GM12878 (cell line): Measurements from ENCODE around the gene GTSF1L. TPM values are rescaled to one million over a fixed set of nuclear protein-coding genes. Genes with fewer than 3 reads are reported as not detected.
A peak's percentile ranks its signal among the peaks of the same experiment; 100 is the strongest.

Experiments used
- ASH2L ChIP-seq: fragments of 300-600, 200-600 bp; sonication (generic); IDR thresholded peaks from 2 replicates; pipeline ENCODE4 v1.6.1; 2017; ENCODE audit warnings: low read depth, mild to moderate bottlenecking, borderline replicate concordance
- FOS ChIP-seq: IDR thresholded peaks from 3 replicates; pipeline ENCODE4 v1.6.1; 2011; ENCODE audit warnings: borderline replicate concordance; ENCODE audit not compliant: insufficient read length; ENCODE audit errors: extremely low read depth
- JUND ChIP-seq: IDR thresholded peaks from 2 replicates; pipeline ENCODE4 v1.6.1; 2012; ENCODE audit warnings: low read depth, mild to moderate bottlenecking, low read length, improper control_type of control experiment, moderate library complexity
- MEF2B ChIP-seq: fragments of 450-650 bp; IDR thresholded peaks from 2 replicates; pipeline ENCODE4 v1.6.1; 2018; ENCODE audit warnings: mild to moderate bottlenecking, moderate library complexity; ENCODE audit not compliant: partially characterized antibody, poor library complexity, severe bottlenecking
- MTA2 ChIP-seq: fragments of 450-650 bp; IDR thresholded peaks from 2 replicates; pipeline ENCODE4 v1.6.1; 2016; ENCODE audit warnings: low read depth, mild to moderate bottlenecking, moderate library complexity
- PKNOX1 ChIP-seq: fragments of 450-650 bp; IDR thresholded peaks from 2 replicates; pipeline ENCODE4 v1.6.1; 2016; ENCODE audit warnings: mild to moderate bottlenecking
- POLR2AphosphoS5 ChIP-seq: IDR thresholded peaks from 2 replicates; pipeline ENCODE4 v1.6.1; 2011; ENCODE audit warnings: mild to moderate bottlenecking, low read length, inconsistent platforms
- RAD21 ChIP-seq: IDR thresholded peaks from 2 replicates; pipeline ENCODE4 v1.6.1; 2011; ENCODE audit warnings: mild to moderate bottlenecking, low read depth, low read length, moderate library complexity; ENCODE audit not compliant: insufficient read depth
- RFX5 ChIP-seq: IDR thresholded peaks from 2 replicates; pipeline ENCODE4 v1.6.1; 2011; ENCODE audit warnings: low read depth, low read length, improper control_type of control experiment
- SIX5 ChIP-seq: IDR thresholded peaks from 2 replicates; pipeline ENCODE4 v1.6.1; 2011; ENCODE audit warnings: mild to moderate bottlenecking, low read depth, low read length, moderate library complexity; ENCODE audit not compliant: severe bottlenecking
- SP1 ChIP-seq: IDR thresholded peaks from one replicate; pipeline ENCODE4 v1.6.1; 2011; ENCODE audit warnings: low read depth, low read length
- SREBF2 ChIP-seq: IDR thresholded peaks from 2 replicates; pipeline ENCODE4 v1.6.1; 2012; ENCODE audit warnings: mild to moderate bottlenecking, low read length
- TCF7 ChIP-seq: IDR thresholded peaks from 2 replicates; pipeline ENCODE4 v1.6.1; 2014; ENCODE audit warnings: antibody characterized with exemption, borderline replicate concordance
- ZBTB40 ChIP-seq: fragments of 450-650 bp; IDR thresholded peaks from 2 replicates; pipeline ENCODE4 v1.6.1; 2016; ENCODE audit warnings: mild to moderate bottlenecking, moderate library complexity, borderline replicate concordance
- ZNF274 ChIP-seq: IDR thresholded peaks from one replicate; pipeline ENCODE4 v1.8.0; 2011; ENCODE audit not compliant: insufficient read length, insufficient read depth
- ZNF384 ChIP-seq: IDR thresholded peaks from 2 replicates; pipeline ENCODE4 v1.6.1; 2012; ENCODE audit warnings: low read depth, mild to moderate bottlenecking, low read length, improper control_type of control experiment, borderline replicate concordance
- polyA plus RNA-seq, 11 experiments: library from polyadenylated mRNA; depleted of rRNA in 4 of 11; unstranded in 6 of 11; stranded (reverse) in 5 of 11; fragments of >200 nt; fragmentation: Nextera tagmentation in 4 of 11; fragmentation: Illumina TruSeq in 1 of 11; extraction: Ambion mirVana in 4 of 11; extraction: Trizol in 1 of 11; gene quantifications; 1 replicate in 1 of 11; 2 replicates in 10 of 11; pipeline versions ENCODE4 v1.2.1 to v1.2.3, GENCODE V29; 2011 to 2016; ENCODE audit warnings: inconsistent platforms in 2 of 11, missing spikeins in 2 of 11, low read depth in 1 of 11
- total RNA-seq, 4 experiments: library from RNA; depleted of rRNA in 3 of 4; stranded (reverse); fragments of >200 nt in 3 of 4; fragmentation: Illumina TruSeq in 1 of 4; extraction: Trizol in 1 of 4; gene quantifications; 2 replicates each; pipeline versions ENCODE4 v1.2.1 to v1.2.3, GENCODE V29; 2013 to 2021
- TF ChIP-seq, protein P1 (sequence below): IDR thresholded peaks from 2 replicates; pipeline ENCODE4 v1.6.1; 2011; ENCODE audit warnings: low read depth, low read length, improper control_type of control experiment, borderline replicate concordance
- TF ChIP-seq, protein P2 (sequence below): fragments of 450-650 bp; IDR thresholded peaks from 2 replicates; pipeline ENCODE4 v1.6.1; 2017; ENCODE audit warnings: mild to moderate bottlenecking, low read depth, inconsistent platforms; ENCODE audit not compliant: poor library complexity, severe bottlenecking

Gene GTSF1L
- total and polyA plus RNA-seq, 10 of the 15 experiments (the other 5 are each of a cell fraction or from before 2014, with no cell fraction given) = 0.56 to 2.4 (median 1.3) TPM

GRCh38 chr20:43751167-43752050, 24.6 kb upstream of the GTSF1L start (continued):
- TF ChIP-seq, protein P1, sequence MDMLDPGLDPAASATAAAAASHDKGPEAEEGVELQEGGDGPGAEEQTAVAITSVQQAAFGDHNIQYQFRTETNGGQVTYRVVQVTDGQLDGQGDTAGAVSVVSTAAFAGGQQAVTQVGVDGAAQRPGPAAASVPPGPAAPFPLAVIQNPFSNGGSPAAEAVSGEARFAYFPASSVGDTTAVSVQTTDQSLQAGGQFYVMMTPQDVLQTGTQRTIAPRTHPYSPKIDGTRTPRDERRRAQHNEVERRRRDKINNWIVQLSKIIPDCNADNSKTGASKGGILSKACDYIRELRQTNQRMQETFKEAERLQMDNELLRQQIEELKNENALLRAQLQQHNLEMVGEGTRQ = no peak
- TF ChIP-seq TCF7 (no peak), RAD21 (0 out of 2 replicates have a peak, but pooled peaks have one; percentile 35), FOS (no peak), MTA2 (peak; percentile 98), ASH2L (peak; percentile 88; the same call in 1 of the 2 replicates), ZNF274 (no peak), JUND (peak; percentile 92), SREBF2 (no peak), SIX5 (no peak), PKNOX1 (peak; percentile 62), POLR2AphosphoS5 (peak; percentile 64), RFX5 (no peak), ZNF384 (no peak), SP1 (peak; percentile 62), MEF2B (peak; percentile 92), ZBTB40 (no peak)
- TF ChIP-seq, protein P2, sequence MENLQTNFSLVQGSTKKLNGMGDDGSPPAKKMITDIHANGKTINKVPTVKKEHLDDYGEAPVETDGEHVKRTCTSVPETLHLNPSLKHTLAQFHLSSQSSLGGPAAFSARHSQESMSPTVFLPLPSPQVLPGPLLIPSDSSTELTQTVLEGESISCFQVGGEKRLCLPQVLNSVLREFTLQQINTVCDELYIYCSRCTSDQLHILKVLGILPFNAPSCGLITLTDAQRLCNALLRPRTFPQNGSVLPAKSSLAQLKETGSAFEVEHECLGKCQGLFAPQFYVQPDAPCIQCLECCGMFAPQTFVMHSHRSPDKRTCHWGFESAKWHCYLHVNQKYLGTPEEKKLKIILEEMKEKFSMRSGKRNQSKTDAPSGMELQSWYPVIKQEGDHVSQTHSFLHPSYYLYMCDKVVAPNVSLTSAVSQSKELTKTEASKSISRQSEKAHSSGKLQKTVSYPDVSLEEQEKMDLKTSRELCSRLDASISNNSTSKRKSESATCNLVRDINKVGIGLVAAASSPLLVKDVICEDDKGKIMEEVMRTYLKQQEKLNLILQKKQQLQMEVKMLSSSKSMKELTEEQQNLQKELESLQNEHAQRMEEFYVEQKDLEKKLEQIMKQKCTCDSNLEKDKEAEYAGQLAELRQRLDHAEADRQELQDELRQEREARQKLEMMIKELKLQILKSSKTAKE = peak; percentile 97
